Effector memory CD8-positive, alpha-beta T cell (primary cell): ENCODE measurements around the gene ARHGDIA.
A peak's percentile ranks its signal among the peaks of the same experiment; 100 is the strongest.

Source experiments
- ATAC-seq: fragments of 150-1000 bp; cut with Tn5 transposase; replicated peaks from 2 replicates; pipeline ENCODE4 v1.10.0; 2021; ENCODE audit warnings: mild to moderate bottlenecking, moderate library complexity
- DNase-seq, 3 experiments: peaks; one replicate each; pipeline ENCODE4 v3.0.0; 2021
- H3K27ac Mint-ChIP-seq, 2 donors: one replicate each; pipeline ENCODE4 v1.8.0; 2022; ENCODE audit warnings: mild to moderate bottlenecking in 2 of 2, mixed read lengths in 2 of 2, moderate library complexity in 2 of 2
- H3K27me3 Mint-ChIP-seq, 2 donors: one replicate each; pipeline ENCODE4 v1.8.0; 2022; ENCODE audit warnings: mixed read lengths in 2 of 2
- H3K36me3 Mint-ChIP-seq: one replicate; pipeline ENCODE4 v1.8.0; 2022; ENCODE audit warnings: mild to moderate bottlenecking, moderate library complexity, mixed read lengths; ENCODE audit not compliant: insufficient read depth
- H3K4me1 Mint-ChIP-seq, 2 donors: one replicate each; pipeline ENCODE4 v1.8.0; 2022; ENCODE audit warnings: low read depth in 2 of 2, mixed read lengths in 2 of 2
- H3K4me3 Mint-ChIP-seq, 2 donors: one replicate each; pipeline ENCODE4 v1.8.0; 2022; ENCODE audit warnings: mild to moderate bottlenecking in 2 of 2, mixed read lengths in 2 of 2, moderate library complexity in 2 of 2
- H3K9me3 Mint-ChIP-seq, 2 donors: one replicate each; pipeline ENCODE4 v1.8.0; 2022; ENCODE audit warnings: mixed read lengths in 2 of 2

The ARHGDIA gene

GRCh38 chr17:81833160-81833920, 37.8 kb downstream of the ARHGDIA start, which contains the start of gene MCRIP1:
TSS of gene MCRIP1 (minus strand) at chr17:81833291. CDS start at chr17:81824506, 8,785 bp downstream.
- Mint-ChIP-seq H3K27ac (peak within 1 kb of the TSS; percentile 83 to 95), H3K27me3 (no peaks in the 10 kb centered on the region), H3K9me3 (no peaks in the 10 kb centered on the region), H3K4me3 (peak within 1 kb of the TSS; percentile 86 to 96), H3K36me3 (peaks cover 6% of the 10 kb centered on the region), H3K4me1 (peaks cover 25 to 28% of the 10 kb centered on the region in 2 donors)
- peak; percentile 89 to 93 (median 90) for DNase-seq
- peak; percentile 80 for ATAC-seq

DNA sequence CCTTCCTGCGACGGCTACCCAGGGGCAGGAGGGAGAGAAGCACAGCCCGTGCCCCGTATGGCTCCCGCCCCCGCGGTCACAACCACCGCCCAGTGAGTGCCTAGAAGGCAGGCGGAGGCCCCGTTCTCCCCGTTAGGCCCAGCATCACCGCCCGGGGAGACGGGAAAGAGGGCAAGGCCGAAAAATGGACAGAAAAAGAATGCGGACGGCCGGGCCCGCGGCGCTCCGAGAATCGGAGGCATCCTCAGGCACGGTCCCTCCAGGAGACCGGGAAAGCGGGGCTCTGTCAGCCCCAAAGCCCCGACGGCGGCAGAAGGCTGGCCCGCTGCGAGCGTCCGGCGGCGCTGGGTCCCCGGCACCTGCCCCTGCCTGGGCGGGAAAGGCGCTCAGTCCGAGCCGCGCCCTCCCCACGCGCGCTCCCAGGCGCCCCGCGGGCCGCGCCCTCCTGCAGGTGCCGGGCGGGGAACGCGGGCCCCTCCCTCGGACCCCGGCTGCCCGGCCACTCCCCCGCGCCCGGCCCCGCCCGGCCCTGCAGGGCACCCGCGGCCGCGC, 38.5 kb downstream of the ARHGDIA start:
- peaks cover 9% of the 10 kb centered on the region for H3K36me3 Mint-ChIP-seq
- H3K9me3 Mint-ChIP-seq: no peaks in the 10 kb centered on the region
- peak; percentile 27 to 41 (median 31) for DNase-seq
- H3K4me1 Mint-ChIP-seq: peaks cover 27 to 28% of the 10 kb centered on the region in 2 donors
- peak overlapping the region; percentile 83 to 95 for H3K27ac Mint-ChIP-seq
- peak; percentile 38 for ATAC-seq
- no peaks in the 10 kb centered on the region for H3K27me3 Mint-ChIP-seq
- H3K4me3 Mint-ChIP-seq: peak overlapping the region; percentile 86 to 96

DNA sequence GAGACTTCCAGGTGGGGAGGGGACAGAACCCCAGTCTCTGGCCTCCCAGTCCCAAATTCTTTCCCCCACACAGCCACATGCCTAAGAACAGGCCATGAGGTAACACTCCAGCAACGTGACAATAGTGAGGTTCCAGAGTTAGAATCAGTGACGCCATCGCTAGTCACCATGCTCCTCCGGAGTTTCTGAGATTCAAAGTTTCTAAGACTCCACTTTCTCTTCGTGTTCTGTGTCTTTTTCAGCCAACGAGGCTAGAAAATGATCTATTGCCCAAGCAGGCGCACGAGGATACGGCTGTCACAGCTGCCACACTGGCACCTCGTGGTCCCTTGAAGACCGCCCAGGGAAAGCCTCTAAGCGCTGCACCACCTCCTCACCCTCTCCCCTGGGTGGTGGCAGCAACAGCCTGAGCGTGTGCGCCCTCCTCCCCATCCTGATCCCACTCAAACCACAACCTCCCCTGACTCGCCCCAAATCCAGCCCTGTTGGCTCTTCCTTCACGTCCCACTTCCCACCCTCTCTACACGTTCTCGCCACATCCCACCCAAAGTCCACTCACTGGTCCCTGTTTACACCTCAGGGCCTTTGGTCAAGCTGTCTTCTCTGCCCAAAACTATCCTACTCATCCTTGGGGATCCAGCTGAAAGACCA, 39.1 kb downstream of the ARHGDIA start:
- H3K9me3 Mint-ChIP-seq: no peaks in the 10 kb centered on the region
- ATAC-seq (peak; percentile 64), DNase-seq (peak; percentile 38 to 52 (median 47))
- H3K4me3 Mint-ChIP-seq: peak overlapping the region; percentile 86 to 96
- H3K27ac Mint-ChIP-seq: peak overlapping the region; percentile 83 to 95
- no peaks in the 10 kb centered on the region for H3K27me3 Mint-ChIP-seq
- H3K36me3 Mint-ChIP-seq: peaks cover 13% of the 10 kb centered on the region
- H3K4me1 Mint-ChIP-seq: peaks cover 27 to 28% of the 10 kb centered on the region in 2 donors

GRCh38 chr17:81831563-81831956, 39.6 kb downstream of the ARHGDIA start:
- ATAC-seq: no peak
- DNase-seq: no peak
- Mint-ChIP-seq H3K4me3 (peak overlapping the region; percentile 86 to 96), H3K27me3 (no peaks in the 10 kb centered on the region), H3K4me1 (peaks cover 27 to 28% of the 10 kb centered on the region in 2 donors), H3K9me3 (no peaks in the 10 kb centered on the region), H3K36me3 (peaks cover 13% of the 10 kb centered on the region), H3K27ac (peak overlapping the region; percentile 83 to 95)

- Mint-ChIP-seq H3K4me1 (peaks cover 32 to 33% of the 10 kb centered on the region in 2 donors), H3K4me3 (no peak overlapping the region), H3K9me3 (no peaks in the 10 kb centered on the region), H3K36me3 (peaks cover 13% of the 10 kb centered on the region), H3K27me3 (no peaks in the 10 kb centered on the region), H3K27ac (peak overlapping the region in 1 of 2 donors; percentile 64)
- DNase-seq: no peak
- ATAC-seq: no peak
Measured at GRCh38 chr17:81829858-81830257, 41.3 kb downstream of the ARHGDIA start.

- no peak for ATAC-seq
- Mint-ChIP-seq H3K4me1 (peaks cover 30 to 33% of the 10 kb centered on the region in 2 donors), H3K9me3 (no peaks in the 10 kb centered on the region), H3K4me3 (no peak overlapping the region), H3K27me3 (no peaks in the 10 kb centered on the region), H3K27ac (peak overlapping the region in 1 of 2 donors; percentile 67), H3K36me3 (peaks cover 11% of the 10 kb centered on the region)
- DNase-seq: no peak
Measured at GRCh38 chr17:81828656-81829055, 42.5 kb downstream of the ARHGDIA start.

GRCh38 chr17:81825841-81826466, 45.2 kb downstream of the ARHGDIA start:
- Mint-ChIP-seq H3K27ac (peak overlapping the region in 1 of 2 donors; percentile 44), H3K36me3 (peaks cover 10% of the 10 kb centered on the region), H3K4me3 (no peak overlapping the region), H3K4me1 (peaks cover 14 to 21% of the 10 kb centered on the region in 2 donors), H3K9me3 (no peaks in the 10 kb centered on the region), H3K27me3 (no peaks in the 10 kb centered on the region)
- no peak for DNase-seq
- ATAC-seq: no peak

DNA sequence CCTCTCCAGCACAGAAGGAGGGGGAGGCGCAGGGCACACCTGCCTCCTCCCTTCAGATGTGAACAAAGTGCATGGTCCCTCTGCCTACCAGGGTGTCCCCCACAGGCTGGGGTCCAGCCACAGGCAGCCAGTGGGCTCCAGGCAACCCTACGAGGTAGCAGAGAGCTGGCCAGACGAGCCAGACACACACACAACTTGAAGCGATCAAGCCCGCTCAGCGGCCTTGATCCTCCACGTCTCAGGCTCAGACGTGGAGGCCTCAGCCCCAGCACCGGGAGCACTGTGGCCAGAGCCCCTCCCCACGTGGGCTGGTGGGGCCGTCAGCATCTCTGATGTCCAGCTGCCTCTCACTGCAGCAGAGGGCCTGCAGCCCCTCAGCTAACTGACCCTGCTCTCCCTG, 46.5 kb downstream of the ARHGDIA start:
- no peaks in the 10 kb centered on the region for H3K9me3 Mint-ChIP-seq
- no peak for ATAC-seq
- H3K4me1 Mint-ChIP-seq: peaks cover 10 to 13% of the 10 kb centered on the region in 2 donors
- H3K36me3 Mint-ChIP-seq: peaks cover 10% of the 10 kb centered on the region
- no peak overlapping the region for H3K4me3 Mint-ChIP-seq
- no peak overlapping the region for H3K27ac Mint-ChIP-seq
- H3K27me3 Mint-ChIP-seq: no peaks in the 10 kb centered on the region
- DNase-seq: no peak

DNA sequence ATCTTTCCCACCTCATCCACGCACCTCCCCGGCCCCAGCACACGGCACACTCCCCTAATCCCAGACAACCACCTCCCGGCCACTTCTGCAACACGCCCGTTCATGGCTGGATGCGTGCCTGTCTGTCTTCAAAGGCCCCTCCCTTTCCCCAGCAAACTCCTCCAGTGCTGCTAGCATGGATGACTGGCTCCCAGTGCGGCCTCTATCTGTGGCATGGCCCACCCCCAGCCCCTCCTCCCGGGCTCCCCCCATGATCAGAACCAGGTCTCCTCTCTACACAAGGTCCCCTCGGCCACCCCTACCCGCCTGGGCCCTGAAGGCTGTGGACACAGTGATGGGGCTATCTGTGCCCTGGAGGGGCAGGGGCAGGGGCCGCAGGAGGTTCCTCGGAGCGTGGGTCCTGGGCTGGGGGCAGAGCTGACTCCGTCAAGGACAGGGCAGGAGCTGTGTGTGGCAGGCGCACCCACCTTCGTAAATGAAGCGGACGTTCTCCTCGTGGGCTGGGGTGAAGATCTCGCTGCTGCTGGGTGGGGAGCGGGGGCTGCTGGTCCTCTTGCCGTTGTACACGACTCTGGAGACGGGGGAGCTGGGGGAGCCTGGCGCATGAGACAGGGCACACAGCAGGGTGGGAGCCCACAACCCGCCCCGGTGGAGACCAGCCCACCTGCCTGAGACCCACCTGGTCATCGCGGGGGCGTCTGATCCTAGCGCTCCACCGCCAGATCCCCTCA, 47.2 kb downstream of the ARHGDIA start:
- DNase-seq (no peak), ATAC-seq (no peak)
- peaks cover 10% of the 10 kb centered on the region for H3K36me3 Mint-ChIP-seq
- no peaks in the 10 kb centered on the region for H3K27me3 Mint-ChIP-seq
- H3K9me3 Mint-ChIP-seq: no peaks in the 10 kb centered on the region
- H3K4me3 Mint-ChIP-seq: no peak overlapping the region
- H3K27ac Mint-ChIP-seq: no peak overlapping the region
- peaks cover 9 to 12% of the 10 kb centered on the region in 2 donors for H3K4me1 Mint-ChIP-seq

DNA sequence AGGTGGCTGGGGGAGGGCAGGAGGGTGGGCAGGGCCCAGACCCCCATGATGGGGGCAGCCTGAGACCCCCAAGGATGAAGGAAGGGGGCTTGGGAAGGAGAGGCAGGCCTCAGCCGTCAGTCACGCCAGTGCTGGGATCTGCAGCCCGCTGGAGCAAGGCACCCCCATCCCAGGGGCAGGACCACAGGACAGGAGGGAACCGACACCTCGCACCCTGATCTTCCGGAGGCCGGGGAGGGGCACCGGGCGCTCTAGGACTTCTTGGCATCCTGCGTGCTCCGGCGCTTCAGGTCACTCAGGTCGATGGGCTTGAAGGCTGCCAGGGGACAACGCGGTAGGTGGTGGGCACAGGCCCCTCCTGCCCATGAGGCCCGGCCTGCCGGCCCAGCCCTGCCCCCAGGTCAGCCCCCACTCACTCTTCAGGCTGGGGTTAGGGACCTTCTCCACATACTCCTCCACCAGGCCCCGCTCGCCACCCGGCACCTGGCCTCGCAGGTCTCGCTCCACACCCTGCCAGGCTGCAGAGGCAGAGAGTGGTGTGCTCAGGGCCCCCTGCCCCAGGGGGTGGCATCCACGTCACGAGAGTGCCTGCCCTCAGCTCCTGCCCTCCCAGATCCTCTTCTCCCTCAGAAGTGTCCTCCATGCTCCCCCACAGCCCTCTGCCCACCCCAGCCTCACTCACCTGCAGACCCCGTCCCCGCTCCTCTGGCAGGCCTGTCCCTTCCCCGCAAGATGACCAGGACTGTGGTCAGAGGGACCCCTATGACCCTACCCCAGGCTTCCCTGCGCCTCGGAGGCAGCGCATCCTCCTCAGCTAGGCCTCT, 47.9 kb downstream of the ARHGDIA start:
- Mint-ChIP-seq H3K4me3 (no peak overlapping the region), H3K27me3 (no peaks in the 10 kb centered on the region), H3K4me1 (peaks cover 4 to 6% of the 10 kb centered on the region in 2 donors), H3K27ac (no peak overlapping the region), H3K9me3 (no peaks in the 10 kb centered on the region), H3K36me3 (peaks cover 10% of the 10 kb centered on the region)
- no peak for ATAC-seq
- no peak for DNase-seq

DNA sequence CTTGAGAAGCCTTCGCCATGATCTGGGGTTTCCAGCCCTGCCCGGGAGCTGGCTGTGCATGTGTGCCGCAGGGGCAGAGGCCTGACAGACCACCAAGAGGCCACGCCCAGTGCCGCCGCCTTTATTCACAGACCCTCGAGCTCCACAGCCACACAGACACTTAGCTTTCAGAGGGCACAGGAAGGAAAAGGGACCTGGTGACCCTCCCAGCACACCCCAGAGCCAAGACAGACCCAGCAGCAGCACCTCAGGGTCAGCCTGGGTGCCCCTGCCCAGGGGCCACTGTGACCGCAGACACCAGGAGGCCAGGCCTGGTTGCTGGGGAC, 48.9 kb downstream of the ARHGDIA start:
- H3K27ac Mint-ChIP-seq: no peak overlapping the region
- peaks cover 4 to 6% of the 10 kb centered on the region in 2 donors for H3K4me1 Mint-ChIP-seq
- ATAC-seq: no peak

GRCh38 chr17:81821603-81822311, 49.4 kb downstream of the ARHGDIA start:
- peaks cover 4 to 6% of the 10 kb centered on the region in 2 donors for H3K4me1 Mint-ChIP-seq
- H3K4me3 Mint-ChIP-seq: no peak overlapping the region
- H3K27ac Mint-ChIP-seq: no peak overlapping the region
- H3K9me3 Mint-ChIP-seq: no peaks in the 10 kb centered on the region
- peaks cover 2% of the 10 kb centered on the region for H3K36me3 Mint-ChIP-seq
- DNase-seq: no peak
- no peaks in the 10 kb centered on the region for H3K27me3 Mint-ChIP-seq
- ATAC-seq: no peak

More for the DNA sequence above, 48.9 kb downstream of the ARHGDIA start:
- H3K4me3 Mint-ChIP-seq: no peak overlapping the region
- H3K36me3 Mint-ChIP-seq: peaks cover 2% of the 10 kb centered on the region
- no peaks in the 10 kb centered on the region for H3K9me3 Mint-ChIP-seq
- H3K27me3 Mint-ChIP-seq: no peaks in the 10 kb centered on the region
- DNase-seq: no peak
